ENCODE results near the gene ARPC5L. TPM values are rescaled to one million over a fixed set of nuclear protein-coding genes. Genes with fewer than 3 reads are reported as not detected.

The ARPC5L gene
- total and polyA plus RNA-seq, 2 of the 13 experiments (the other 11 are each of a cell fraction or from before 2014, with no cell fraction given): 29.9 to 33.8 TPM

- TF ChIP-seq, protein P1, sequence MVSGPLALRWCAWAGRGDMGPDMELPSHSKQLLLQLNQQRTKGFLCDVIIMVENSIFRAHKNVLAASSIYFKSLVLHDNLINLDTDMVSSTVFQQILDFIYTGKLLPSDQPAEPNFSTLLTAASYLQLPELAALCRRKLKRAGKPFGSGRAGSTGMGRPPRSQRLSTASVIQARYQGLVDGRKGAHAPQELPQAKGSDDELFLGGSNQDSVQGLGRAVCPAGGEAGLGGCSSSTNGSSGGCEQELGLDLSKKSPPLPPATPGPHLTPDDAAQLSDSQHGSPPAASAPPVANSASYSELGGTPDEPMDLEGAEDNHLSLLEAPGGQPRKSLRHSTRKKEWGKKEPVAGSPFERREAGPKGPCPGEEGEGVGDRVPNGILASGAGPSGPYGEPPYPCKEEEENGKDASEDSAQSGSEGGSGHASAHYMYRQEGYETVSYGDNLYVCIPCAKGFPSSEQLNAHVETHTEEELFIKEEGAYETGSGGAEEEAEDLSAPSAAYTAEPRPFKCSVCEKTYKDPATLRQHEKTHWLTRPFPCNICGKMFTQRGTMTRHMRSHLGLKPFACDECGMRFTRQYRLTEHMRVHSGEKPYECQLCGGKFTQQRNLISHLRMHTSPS (CRISPR knock-in tag; IDR thresholded peaks at IDR 0.05; ENCODE audit: low read depth): no peak
- TF ChIP-seq MEIS1 (CRISPR knock-in tag; IDR thresholded peaks at IDR 0.05; ENCODE audit: borderline replicate concordance) (no peak), TBX2 (CRISPR knock-in tag; IDR thresholded peaks at IDR 0.05; ENCODE audit: borderline replicate concordance) (peak; percentile 8), BCL6 (CRISPR knock-in tag; IDR thresholded peaks at IDR 0.05) (peak; percentile 58; the same call in 1 of the 2 replicates), RCOR2 (CRISPR knock-in tag; IDR thresholded peaks at IDR 0.05) (no peak), NR2F1 (CRISPR knock-in tag; IDR thresholded peaks at IDR 0.05) (no peak), IKZF1 (IDR thresholded peaks at IDR 0.05) (no peak), ZBTB8A (CRISPR knock-in tag; IDR thresholded peaks at IDR 0.05; ENCODE audit: borderline replicate concordance, low read depth) (no peak), KDM5A (IDR thresholded peaks at IDR 0.05; ENCODE audit: borderline replicate concordance, low read length) (peak; percentile 85), PCBP1 (IDR thresholded peaks at IDR 0.05; ENCODE audit: borderline replicate concordance, low read depth, low read length) (no peak), CHCHD3 (CRISPR knock-in tag; IDR thresholded peaks at IDR 0.05) (no peak), ELF1 (CRISPR knock-in tag; IDR thresholded peaks at IDR 0.05) (peak; percentile 76; the same call in 1 of the 2 replicates), ZNF33A (CRISPR knock-in tag; IDR thresholded peaks at IDR 0.05; ENCODE audit: borderline replicate concordance) (no peak), ZNF776 (CRISPR knock-in tag; IDR thresholded peaks at IDR 0.05) (peak; percentile 23; the same call in 1 of the 2 replicates), SMAD3 (CRISPR knock-in tag; IDR thresholded peaks at IDR 0.05) (no peak; the same call in 1 of the 2 replicates)
- TF ChIP-seq, protein P2, sequence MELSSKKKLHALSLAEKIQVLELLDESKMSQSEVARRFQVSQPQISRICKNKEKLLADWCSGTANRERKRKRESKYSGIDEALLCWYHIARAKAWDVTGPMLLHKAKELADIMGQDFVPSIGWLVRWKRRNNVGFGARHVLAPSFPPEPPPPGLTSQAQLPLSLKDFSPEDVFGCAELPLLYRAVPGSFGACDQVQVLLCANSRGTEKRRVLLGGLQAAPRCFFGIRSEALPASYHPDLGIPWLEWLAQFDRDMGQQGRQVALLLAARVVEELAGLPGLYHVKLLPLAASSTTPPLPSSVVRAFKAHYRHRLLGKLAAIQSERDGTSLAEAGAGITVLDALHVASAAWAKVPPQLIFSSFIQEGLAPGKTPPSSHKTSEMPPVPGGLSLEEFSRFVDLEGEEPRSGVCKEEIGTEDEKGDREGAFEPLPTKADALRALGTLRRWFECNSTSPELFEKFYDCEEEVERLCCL (CRISPR knock-in tag; IDR thresholded peaks at IDR 0.05; ENCODE audit: borderline replicate concordance): no peak
- TF ChIP-seq, protein P3, sequence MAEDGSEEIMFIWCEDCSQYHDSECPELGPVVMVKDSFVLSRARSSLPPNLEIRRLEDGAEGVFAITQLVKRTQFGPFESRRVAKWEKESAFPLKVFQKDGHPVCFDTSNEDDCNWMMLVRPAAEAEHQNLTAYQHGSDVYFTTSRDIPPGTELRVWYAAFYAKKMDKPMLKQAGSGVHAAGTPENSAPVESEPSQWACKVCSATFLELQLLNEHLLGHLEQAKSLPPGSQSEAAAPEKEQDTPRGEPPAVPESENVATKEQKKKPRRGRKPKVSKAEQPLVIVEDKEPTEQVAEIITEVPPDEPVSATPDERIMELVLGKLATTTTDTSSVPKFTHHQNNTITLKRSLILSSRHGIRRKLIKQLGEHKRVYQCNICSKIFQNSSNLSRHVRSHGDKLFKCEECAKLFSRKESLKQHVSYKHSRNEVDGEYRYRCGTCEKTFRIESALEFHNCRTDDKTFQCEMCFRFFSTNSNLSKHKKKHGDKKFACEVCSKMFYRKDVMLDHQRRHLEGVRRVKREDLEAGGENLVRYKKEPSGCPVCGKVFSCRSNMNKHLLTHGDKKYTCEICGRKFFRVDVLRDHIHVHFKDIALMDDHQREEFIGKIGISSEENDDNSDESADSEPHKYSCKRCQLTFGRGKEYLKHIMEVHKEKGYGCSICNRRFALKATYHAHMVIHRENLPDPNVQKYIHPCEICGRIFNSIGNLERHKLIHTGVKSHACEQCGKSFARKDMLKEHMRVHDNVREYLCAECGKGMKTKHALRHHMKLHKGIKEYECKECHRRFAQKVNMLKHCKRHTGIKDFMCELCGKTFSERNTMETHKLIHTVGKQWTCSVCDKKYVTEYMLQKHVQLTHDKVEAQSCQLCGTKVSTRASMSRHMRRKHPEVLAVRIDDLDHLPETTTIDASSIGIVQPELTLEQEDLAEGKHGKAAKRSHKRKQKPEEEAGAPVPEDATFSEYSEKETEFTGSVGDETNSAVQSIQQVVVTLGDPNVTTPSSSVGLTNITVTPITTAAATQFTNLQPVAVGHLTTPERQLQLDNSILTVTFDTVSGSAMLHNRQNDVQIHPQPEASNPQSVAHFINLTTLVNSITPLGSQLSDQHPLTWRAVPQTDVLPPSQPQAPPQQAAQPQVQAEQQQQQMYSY (CRISPR knock-in tag; IDR thresholded peaks at IDR 0.05): peak; percentile 74; the same call in 1 of the 2 replicates
- TF ChIP-seq, protein P4, sequence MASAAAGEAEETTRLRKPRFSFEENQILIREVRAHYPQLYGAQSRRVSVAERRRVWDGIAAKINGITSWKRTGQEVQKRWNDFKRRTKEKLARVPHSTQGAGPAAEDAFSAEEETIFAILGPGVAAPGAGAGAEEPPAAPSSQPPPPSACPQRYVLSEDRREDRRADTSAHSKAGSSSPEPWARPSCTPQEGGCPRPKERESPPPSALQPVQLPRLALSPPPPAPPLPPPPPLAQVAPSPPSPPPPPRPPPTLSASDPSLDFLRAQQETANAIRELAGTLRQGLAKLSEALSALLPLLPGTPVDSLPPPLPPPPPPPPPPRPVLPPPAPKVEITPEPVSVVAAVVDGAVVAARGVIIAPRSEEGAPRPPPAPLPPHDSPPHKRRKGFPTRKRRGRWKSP (CRISPR knock-in tag; IDR thresholded peaks at IDR 0.05): no peak
- TF ChIP-seq, protein P5, sequence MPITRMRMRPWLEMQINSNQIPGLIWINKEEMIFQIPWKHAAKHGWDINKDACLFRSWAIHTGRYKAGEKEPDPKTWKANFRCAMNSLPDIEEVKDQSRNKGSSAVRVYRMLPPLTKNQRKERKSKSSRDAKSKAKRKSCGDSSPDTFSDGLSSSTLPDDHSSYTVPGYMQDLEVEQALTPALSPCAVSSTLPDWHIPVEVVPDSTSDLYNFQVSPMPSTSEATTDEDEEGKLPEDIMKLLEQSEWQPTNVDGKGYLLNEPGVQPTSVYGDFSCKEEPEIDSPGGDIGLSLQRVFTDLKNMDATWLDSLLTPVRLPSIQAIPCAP (CRISPR knock-in tag; IDR thresholded peaks at IDR 0.05; ENCODE audit: low read depth): no peak
Measured at GRCh38 chr9:124868511-124869465, 6.9 kb downstream of the ARPC5L start (continued).
